Articular chondrocyte of knee joint (primary cell): ENCODE measurements around the gene LCE2C. TPM values are rescaled to one million over a fixed set of nuclear protein-coding genes. Genes with fewer than 3 reads are reported as not detected.

Experiments used
- total RNA-seq: library from RNA; depleted of rRNA; stranded (reverse); fragments of >200 nt; gene quantifications from 2 replicates; pipeline ENCODE4 v1.2.3, GENCODE V29; 2012

Gene LCE2C, protein sequence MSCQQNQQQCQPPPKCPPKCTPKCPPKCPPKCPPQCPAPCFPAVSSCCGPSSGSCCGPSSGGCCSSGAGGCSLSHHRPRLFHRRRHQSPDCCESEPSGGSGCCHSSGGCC
- not detected in 2 replicates for total RNA-seq

GRCh38 chr1:152674983-152675382, at the start of gene LCE2C:
LCE2C (plus strand) TSS chr1:152675279; CDS start chr1:152676016, 737 bp downstream.

DNA sequence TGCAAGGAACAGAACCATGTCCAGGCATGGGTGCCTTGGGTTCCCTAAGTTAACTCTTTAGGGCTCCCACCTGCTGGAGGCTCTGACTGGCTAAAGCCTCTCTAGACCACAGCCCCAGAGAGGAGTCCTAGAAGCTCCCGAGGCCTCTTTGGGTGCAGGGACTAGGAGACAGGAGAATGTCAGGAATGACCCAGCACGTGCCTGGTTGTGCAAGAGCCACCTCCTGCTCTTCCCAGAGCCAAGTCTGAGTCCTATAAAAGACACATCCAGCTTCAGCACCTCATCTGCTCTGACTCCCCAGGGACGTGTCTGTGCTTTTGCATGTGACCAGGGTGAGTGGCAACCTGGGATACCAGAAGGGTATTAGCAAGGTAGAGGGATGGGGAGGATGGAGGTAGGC, 12.0 kb upstream of the LCE2C start, which contains the start of gene LCE2D:
LCE2D (plus strand) TSS at position 283 of the 400 bp plus-strand sequence. CDS start 726 bp downstream, outside the sequence.

DNA sequence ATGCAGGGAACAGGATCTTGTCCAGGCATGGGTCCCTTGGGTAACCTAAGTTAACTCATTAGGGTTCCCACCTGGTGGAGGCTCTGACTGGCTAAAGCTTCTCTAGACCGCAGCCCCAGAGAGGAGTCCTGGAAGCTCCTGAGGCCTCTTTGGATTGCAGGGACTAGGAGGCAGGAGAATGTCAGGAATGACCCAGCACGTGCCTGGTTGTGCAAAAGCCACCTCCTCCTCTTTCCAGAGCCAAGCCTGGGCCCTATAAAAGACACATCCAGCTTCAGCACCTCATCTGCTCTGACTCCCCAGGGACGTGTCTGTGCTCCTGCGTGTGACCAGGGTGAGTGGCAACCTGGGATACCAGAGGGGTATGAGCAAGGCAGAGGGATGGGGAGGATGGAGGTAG, 10.7 kb downstream of the LCE2C start, which contains the start of gene LCE2B:
LCE2B (plus strand) TSS at position 301 of the 400 bp plus-strand sequence. CDS start 721 bp downstream, outside the sequence.

GRCh38 chr1:152697701-152698600, 22.9 kb downstream of the LCE2C start, which contains the start of gene LCE2A:
LCE2A (plus strand) TSS chr1:152698345; CDS start chr1:152698902, 557 bp downstream.

DNA sequence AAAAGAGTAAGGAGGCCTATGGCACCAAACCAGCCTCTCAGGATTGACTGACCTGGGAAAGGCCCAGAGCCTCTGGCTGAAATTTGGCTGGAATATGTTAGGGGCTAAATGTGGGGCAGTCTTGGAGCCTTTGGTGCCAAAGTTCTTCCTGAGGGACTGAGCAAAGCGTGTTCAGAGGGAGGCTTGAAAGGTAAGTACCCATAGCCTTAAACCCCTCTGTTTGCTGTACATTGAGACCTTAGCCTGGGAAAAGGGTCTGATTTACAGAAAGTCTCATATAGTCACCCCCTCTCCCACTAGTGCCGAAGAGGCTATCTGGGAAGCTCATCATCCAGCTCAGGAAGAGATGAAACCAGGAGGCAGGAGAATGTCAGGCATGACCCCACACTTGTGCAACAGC, 32.8 kb downstream of the LCE2C start, which contains the start of gene LCE4A:
LCE4A (plus strand) TSS at position 301 of the 400 bp plus-strand sequence. CDS start 916 bp downstream, outside the sequence.

Other genes with a start within 250 kb of the LCE2C start
- not detected in 2 replicates for gene LCE5A, start 164.5 kb upstream of the LCE2C start, total RNA-seq
- not detected in 2 replicates for gene CRCT1, start 160.8 kb upstream of the LCE2C start, total RNA-seq
- gene LCE3E, start 108.5 kb upstream of the LCE2C start, total RNA-seq: not detected in 2 replicates
- not detected in 2 replicates for gene LCE3D, start 94.8 kb upstream of the LCE2C start, total RNA-seq
- gene LCE3C, start 75.0 kb upstream of the LCE2C start, total RNA-seq: not detected in 2 replicates
- not detected in 2 replicates for gene LCE3B, start 61.5 kb upstream of the LCE2C start, total RNA-seq
- gene LCE3A, start 52.2 kb upstream of the LCE2C start, total RNA-seq: not detected in 2 replicates
- gene LCE2D, start 11.9 kb upstream of the LCE2C start, total RNA-seq: not detected in 2 replicates
- not detected in 2 replicates for gene LCE2B, start 10.8 kb downstream of the LCE2C start, total RNA-seq
- gene LCE2A, start 23.1 kb downstream of the LCE2C start, total RNA-seq: not detected in 2 replicates
- gene LCE4A, start 32.9 kb downstream of the LCE2C start, total RNA-seq: not detected in 2 replicates
- gene KPRP, start 82.7 kb downstream of the LCE2C start, total RNA-seq: not detected in 2 replicates
- gene LCE1F, start 99.9 kb downstream of the LCE2C start, total RNA-seq: not detected in 2 replicates
- gene LCE1E, start 111.0 kb downstream of the LCE2C start, total RNA-seq: not detected in 2 replicates
- gene LCE1D, start 121.4 kb downstream of the LCE2C start, total RNA-seq: not detected in 2 replicates
- gene LCE1C, start 131.4 kb downstream of the LCE2C start, total RNA-seq: not detected in 2 replicates
- gene LCE1B, start 136.7 kb downstream of the LCE2C start, total RNA-seq: not detected in 2 replicates
- not detected in 2 replicates for gene LCE1A, start 152.2 kb downstream of the LCE2C start, total RNA-seq
- gene LCE6A, start 167.6 kb downstream of the LCE2C start, total RNA-seq: not detected in 2 replicates
- gene LCE7A, start 184.7 kb downstream of the LCE2C start, total RNA-seq: not detected in 2 replicates
- gene SMCP, start 203.0 kb downstream of the LCE2C start, total RNA-seq: not detected in 2 replicates
- 0.11 TPM in 1 of 2 replicates, not detected in the other for gene IVL, start 233.3 kb downstream of the LCE2C start, total RNA-seq